HG03378 (cell line): ENCODE data around the gene BLACAT1.
"Not testable (repeated sequence)": the region's sequence is repeated elsewhere in the genome, so short reads cannot be mapped to it uniquely, and the experiment has no call there.

Experiments
- ATAC-seq: cut with Tn5 transposase; IDR thresholded peaks from one replicate; pipeline ENCODE4 v1.9.1; 2021; ENCODE audit warnings: mild to moderate bottlenecking, moderate library complexity; ENCODE audit not compliant: unreplicated experiment

The BLACAT1 gene

GRCh38 chr1:205442051-205442725 lies 13.7 kb downstream of the BLACAT1 start:
- ATAC-seq, result no peak

- ATAC-seq, result no peak
Measured at GRCh38 chr1:205441716-205442050, 14.2 kb downstream of the BLACAT1 start.

DNA sequence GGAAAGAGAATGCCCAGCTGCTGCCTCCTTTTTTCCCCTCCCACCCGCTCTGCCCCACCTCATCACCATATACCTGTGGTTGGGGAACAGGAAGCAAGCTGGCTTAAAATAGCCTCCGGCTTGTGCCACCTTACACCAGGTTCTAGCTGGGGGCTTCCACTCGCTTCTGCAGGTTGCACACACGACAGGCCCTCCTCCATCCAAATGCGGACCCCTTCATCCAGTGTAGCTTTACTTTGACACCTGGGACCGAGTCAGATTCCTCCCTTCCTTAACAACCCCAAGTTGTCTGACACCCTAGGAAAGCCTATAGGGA lies 14.6 kb downstream of the BLACAT1 start:
- no peak for ATAC-seq

- peak; percentile 72 for ATAC-seq
Measured at GRCh38 chr1:205440476-205441317, 15.1 kb downstream of the BLACAT1 start.

DNA sequence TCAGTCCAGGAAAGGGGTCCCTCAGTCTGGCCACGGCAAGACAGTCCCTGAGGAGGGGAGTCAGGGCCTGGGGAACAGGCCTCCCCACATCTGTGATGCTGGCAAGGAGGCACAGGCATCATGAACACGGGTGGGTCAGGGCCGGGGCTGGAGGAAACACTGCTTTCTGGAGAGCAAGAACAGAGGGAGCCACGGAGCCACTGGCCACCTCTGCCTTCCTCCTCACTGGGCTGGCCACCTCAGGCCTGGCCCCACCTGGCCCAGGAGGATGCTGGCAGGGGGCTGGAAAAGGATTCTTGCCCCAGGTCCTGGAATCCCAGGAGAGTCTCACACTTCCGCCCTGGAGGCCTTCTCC lies 15.7 kb downstream of the BLACAT1 start:
- no peak for ATAC-seq

GRCh38 chr1:205438213-205439158 lies 17.4 kb downstream of the BLACAT1 start:
- ATAC-seq, result no peak

DNA sequence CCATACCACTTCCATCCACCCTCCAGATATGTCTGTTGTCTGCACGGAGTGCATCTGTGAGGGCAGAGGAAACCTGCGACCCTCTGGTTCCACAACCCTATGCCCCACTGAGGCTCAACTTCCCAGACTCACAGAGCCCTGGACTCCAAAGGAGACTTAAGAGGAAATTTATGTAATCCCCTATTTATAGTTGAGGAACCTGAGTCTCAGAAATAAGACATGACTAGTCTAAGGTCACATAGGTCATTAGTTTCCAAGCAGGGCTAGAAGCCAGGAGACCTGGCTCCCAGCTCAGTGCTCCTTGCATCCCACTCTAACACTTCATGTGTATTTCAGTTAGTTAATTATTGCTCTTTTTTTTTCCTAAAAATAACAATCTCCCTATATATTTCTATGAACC lies 18.3 kb downstream of the BLACAT1 start:
- ATAC-seq, result no peak

- ATAC-seq, result no peak
Measured at GRCh38 chr1:205436776-205437410, 19.0 kb downstream of the BLACAT1 start.

GRCh38 chr1:205435578-205436573 lies 20.0 kb downstream of the BLACAT1 start:
- ATAC-seq, result no peak

- no peak for ATAC-seq
Measured at GRCh38 chr1:205434738-205435137, 21.1 kb downstream of the BLACAT1 start.

DNA sequence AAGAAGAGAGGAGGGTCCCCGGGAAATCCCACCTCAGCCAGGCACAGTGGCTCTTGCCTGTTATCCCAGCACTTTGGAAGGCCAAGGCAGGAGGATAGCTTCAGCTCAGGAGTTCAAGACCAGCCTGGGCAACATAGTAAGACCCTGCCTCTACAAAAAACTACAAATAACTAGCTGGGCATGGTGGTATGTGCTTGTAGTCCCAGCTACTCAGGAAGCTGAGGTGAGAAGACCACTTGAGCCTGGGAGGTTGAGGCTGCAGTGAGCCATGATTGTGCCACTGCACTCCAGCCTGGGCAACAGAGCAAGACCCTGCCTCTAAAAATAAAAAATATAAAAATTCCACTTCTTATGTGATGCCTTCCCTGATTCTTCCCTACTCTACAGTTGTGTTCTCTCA lies 23.2 kb downstream of the BLACAT1 start:
- ATAC-seq, result not testable (repeated sequence)

- no peak for ATAC-seq
Measured at GRCh38 chr1:205432116-205432515, 23.7 kb downstream of the BLACAT1 start.

DNA sequence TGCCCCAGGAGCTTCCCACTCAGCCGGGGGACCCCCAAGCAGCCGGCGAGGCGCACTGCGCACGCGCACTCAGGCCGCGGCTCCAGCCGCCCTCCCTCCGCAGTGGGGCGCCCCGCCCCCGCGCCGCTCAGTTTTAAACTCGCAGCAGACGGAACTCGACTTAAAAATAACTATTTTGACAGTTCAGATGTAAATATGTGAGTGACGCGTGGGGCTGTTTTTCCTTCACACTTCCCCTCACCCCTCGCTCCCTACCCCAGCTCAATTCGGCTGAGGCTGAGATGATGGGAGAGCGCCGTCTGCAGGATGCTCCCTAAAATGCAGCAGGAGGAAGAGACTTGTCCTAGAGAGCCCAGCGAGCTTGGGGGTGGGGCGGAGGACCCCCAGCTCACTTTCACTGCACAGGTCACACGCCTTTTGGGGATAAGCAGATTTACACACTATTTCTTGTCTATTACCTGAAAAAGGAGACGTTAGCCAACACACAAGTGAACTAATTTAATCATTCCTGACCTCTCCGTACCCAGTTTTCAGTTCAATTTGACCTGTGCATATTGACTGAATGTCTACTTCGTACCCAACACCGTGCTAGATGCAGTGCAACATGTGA lies 25.0 kb downstream of the BLACAT1 start:
- no peak for ATAC-seq

- no peak for ATAC-seq
Measured at GRCh38 chr1:205429762-205430695, 25.8 kb downstream of the BLACAT1 start.

GRCh38 chr1:205424901-205425600 lies 30.8 kb downstream of the BLACAT1 start:
- no peak for ATAC-seq

DNA sequence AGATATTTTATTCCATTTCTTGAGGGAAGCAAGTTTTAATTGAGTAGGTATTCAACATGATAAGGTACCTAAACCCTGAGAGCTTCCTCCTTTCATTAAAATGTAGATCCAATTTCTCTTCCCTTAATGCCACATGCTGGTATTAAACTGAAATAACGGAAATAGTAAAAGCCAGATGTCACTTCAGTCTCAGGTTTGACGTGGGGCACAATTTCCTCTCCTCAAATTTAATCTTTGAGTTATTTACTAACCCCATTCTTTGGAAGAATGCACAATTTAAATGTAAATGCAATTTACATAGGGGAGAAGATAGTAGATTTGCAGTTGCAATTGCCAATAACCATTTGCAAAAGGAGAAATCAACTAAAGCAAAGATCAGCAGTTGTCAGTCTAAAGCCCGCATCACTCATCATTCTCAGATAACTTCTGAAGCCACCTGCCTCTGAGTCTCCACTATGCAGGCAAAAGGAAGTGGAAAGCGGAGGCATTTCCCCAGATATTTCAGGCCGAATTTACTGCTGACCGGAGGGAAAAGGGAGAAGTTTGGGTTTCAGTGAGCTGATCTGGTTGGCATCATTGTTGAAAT lies 31.9 kb downstream of the BLACAT1 start:
- ATAC-seq, result no peak

DNA sequence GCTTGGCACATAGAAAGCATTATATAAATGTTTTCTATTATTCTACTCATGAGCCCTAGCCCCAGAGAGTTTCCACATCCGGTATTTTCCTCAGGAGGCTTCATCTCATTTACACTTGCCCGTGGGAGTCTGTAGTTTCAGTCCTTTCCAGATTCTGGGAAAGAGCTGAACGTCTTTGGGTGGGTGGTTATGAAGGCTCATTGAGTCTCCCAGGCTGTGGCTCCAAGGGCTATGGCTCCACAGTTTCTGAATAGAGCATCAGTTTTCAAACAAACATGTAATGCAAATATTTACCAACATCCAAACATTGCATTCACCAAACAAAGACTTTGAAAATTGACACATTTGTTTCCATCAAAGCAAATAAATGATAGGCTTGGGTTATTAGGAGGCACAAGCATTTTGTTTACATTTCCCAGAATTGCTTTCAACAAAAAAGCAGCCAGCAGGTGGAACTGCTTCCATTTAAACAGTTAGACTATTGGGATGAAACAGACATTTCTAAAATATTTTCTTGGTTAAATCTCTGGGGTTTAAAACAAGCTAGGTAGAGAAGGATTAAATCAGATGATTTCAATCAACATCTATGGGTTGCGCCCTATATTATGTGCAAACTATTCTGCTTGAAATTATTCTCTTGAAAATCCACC lies 32.7 kb downstream of the BLACAT1 start:
- no peak for ATAC-seq
